CD8-positive, alpha-beta memory T cell (primary cell): ENCODE data around the gene RALGPS2. TPM values are rescaled to one million over a fixed set of nuclear protein-coding genes. Genes with fewer than 3 reads are reported as not detected.

ENCODE experiments used
- CTCF ChIA-PET: fragments of 350-600 bp; sonication (Branson Sonifier 250); formaldehyde crosslinking; loops from one replicate; lab custom pipeline; 2021; ENCODE audit warnings: antibody characterized with exemption; lab: Charles Lee
- POLR2A ChIA-PET: fragments of 350-600 bp; sonication (Branson Sonifier 250); formaldehyde crosslinking; loops from one replicate; lab custom pipeline; 2021; ENCODE audit warnings: antibody characterized with exemption; lab: Charles Lee
- DNase-seq, 5 donors: peaks; one replicate each; pipeline versions ENCODE4 v3.0.0 to v3.0.0-alpha.2; 2020 to 2022; ENCODE audit warnings: mixed read lengths in 1 of 5
- H3K27ac ChIP-seq: one replicate; pipeline ENCODE4 v1.7.0; 2013; ENCODE audit warnings: low read depth, mild to moderate bottlenecking, low read length, moderate library complexity
- H3K27me3 ChIP-seq: 2 replicates; pipeline ENCODE4 v1.7.0; 2013; ENCODE audit warnings: low read length, mild to moderate bottlenecking; ENCODE audit not compliant: insufficient read depth, poor library complexity, severe bottlenecking
- H3K36me3 ChIP-seq: 2 replicates; pipeline ENCODE4 v1.7.0; 2013; ENCODE audit warnings: mild to moderate bottlenecking, low read length, moderate library complexity; ENCODE audit not compliant: insufficient read depth
- H3K4me1 ChIP-seq: 2 replicates; pipeline ENCODE4 v1.7.0; 2013; ENCODE audit warnings: mild to moderate bottlenecking, low read length, moderate library complexity; ENCODE audit not compliant: insufficient read depth
- H3K4me3 ChIP-seq: 2 replicates; pipeline ENCODE4 v1.7.0; 2013; ENCODE audit warnings: mild to moderate bottlenecking, low read length
- H3K9me3 ChIP-seq: 2 replicates; pipeline ENCODE4 v1.7.0; 2013; ENCODE audit warnings: mild to moderate bottlenecking, low read length
- H3K27ac Mint-ChIP-seq, 8 donors: one replicate each; pipeline ENCODE4 v1.8.0; 2020 to 2021; ENCODE audit warnings: mixed read lengths in 8 of 8, mild to moderate bottlenecking in 6 of 8, inconsistent platforms in 3 of 8, moderate library complexity in 3 of 8
- H3K27me3 Mint-ChIP-seq, 2 donors: one replicate each; pipeline ENCODE4 v1.8.0; 2020 to 2021; ENCODE audit warnings: mixed read lengths in 2 of 2, mild to moderate bottlenecking in 1 of 2, moderate library complexity in 1 of 2
- H3K36me3 Mint-ChIP-seq, 3 donors: one replicate each; pipeline ENCODE4 v1.8.0; 2020 to 2021; ENCODE audit warnings: mixed read lengths in 3 of 3, inconsistent platforms in 1 of 3, mild to moderate bottlenecking in 1 of 3
- H3K4me1 Mint-ChIP-seq, 3 donors: one replicate each; pipeline ENCODE4 v1.8.0; 2020 to 2021; ENCODE audit warnings: mixed read lengths in 3 of 3, inconsistent platforms in 1 of 3, mild to moderate bottlenecking in 1 of 3
- H3K4me3 Mint-ChIP-seq, 7 donors: one replicate each; pipeline ENCODE4 v1.8.0; 2020 to 2021; ENCODE audit warnings: mixed read lengths in 7 of 7, mild to moderate bottlenecking in 6 of 7, moderate library complexity in 4 of 7, inconsistent platforms in 2 of 7
- H3K9me3 Mint-ChIP-seq, 5 donors: one replicate each; pipeline ENCODE4 v1.8.0; 2020 to 2022; ENCODE audit warnings: mixed read lengths in 5 of 5, mild to moderate bottlenecking in 3 of 5, moderate library complexity in 2 of 5, inconsistent platforms in 1 of 5
- polyA plus RNA-seq: library from polyadenylated mRNA; unstranded; fragments of 300-500 nt; fragmentation: Illumina TruSeq; gene quantifications from one replicate; pipeline ENCODE4 v1.2.3, GENCODE V29; 2021
- total RNA-seq, 2 experiments: library from RNA; stranded (reverse); gene quantifications; one replicate each; pipeline ENCODE4 v1.2.3, GENCODE V29; 2021

RALGPS2 gene
- total and polyA plus RNA-seq, 3 experiments from 2014 or later, result 1.8 to 4.1 (median 2.1) TPM

DNA sequence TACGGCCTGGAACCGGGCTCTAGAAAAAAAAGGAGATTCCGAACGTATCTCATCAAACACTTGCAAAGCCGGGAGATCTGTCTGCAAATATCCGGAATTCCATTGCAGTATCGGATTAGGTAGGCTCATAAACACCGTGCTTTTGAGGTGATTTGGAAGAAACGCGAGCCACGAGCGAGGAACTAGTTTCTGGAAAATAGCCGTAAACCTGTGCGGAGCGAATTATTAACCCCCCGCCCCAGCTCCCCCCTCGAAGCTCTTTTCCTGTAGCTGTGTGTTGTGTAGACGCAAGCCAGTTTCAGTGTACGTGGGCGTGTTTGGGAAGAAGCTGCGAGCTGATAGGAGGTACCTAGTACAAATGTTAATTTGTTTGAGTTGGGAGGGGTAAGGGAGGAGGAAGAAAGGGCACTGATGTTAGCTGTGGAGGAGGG, 1.1 kb downstream of the RALGPS2 start:
- CTCF ChIA-PET, result interaction anchor here (0.7 kb wide), 2 partner anchors 183 to 1376 kb away, joined by 3 read pairs; no protein-coding TSS in a partner anchor
- Mint-ChIP-seq H3K36me3 (peaks cover 0 to 4% (median 0%) of the 10 kb centered on the region in 3 donors), H3K27ac (peak overlapping the region in 7 of 8 donors; percentile 25 to 88 (median 73)), H3K4me1 (peaks cover 18 to 26% (median 22%) of the 10 kb centered on the region in 3 donors), H3K4me3 (peak overlapping the region; percentile 84 to 93 (median 90)), H3K27me3 (peaks cover 18 to 59% of the 10 kb centered on the region in 2 donors), H3K9me3 (peaks cover 0 to 6% (median 0%) of the 10 kb centered on the region in 5 donors)
- peak overlapping the region; percentile 56 for H3K27ac ChIP-seq
- H3K9me3 ChIP-seq, result no peaks in the 10 kb centered on the region
- peak in 4 of 5 donors; percentile 14 to 71 (median 56) for DNase-seq
- peak overlapping the region; percentile 66 for H3K4me3 ChIP-seq
- POLR2A ChIA-PET, result interaction anchor here (0.6 kb wide), 1 partner anchor 1777 kb away, joined by 3 read pairs; no protein-coding TSS in a partner anchor
- H3K36me3 ChIP-seq, result no peaks in the 10 kb centered on the region
- H3K27me3 ChIP-seq, result no peaks in the 10 kb centered on the region
- peaks cover 8% of the 10 kb centered on the region for H3K4me1 ChIP-seq

DNA sequence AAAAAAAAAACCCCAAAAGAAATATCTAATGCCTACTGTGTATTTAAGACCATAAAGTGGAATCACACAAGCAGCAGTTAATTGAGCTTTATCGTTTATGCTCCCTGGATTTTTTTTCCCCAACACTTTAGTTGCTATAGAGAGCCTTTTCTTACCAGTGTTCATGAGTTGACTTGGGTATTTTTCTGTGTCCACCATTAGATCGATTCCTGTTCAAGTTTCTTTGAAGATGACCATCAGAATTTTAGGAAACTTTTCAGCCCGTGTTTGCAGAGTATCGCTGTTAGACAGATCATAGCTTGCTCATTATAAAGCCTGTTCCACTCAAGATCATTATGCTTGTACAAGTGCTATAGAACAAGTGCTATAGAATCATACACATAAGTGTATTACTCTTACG, 1.5 kb downstream of the RALGPS2 start:
- Mint-ChIP-seq H3K9me3 (peaks cover 0 to 6% (median under 1%) of the 10 kb centered on the region in 5 donors), H3K27me3 (peaks cover 18 to 62% of the 10 kb centered on the region in 2 donors), H3K36me3 (peaks cover 0 to 4% (median 1%) of the 10 kb centered on the region in 3 donors), H3K27ac (peak overlapping the region in 7 of 8 donors; percentile 25 to 88 (median 73)), H3K4me3 (peak overlapping the region; percentile 84 to 93 (median 90)), H3K4me1 (peaks cover 18 to 26% (median 22%) of the 10 kb centered on the region in 3 donors)
- DNase-seq, result no peak
- no peaks in the 10 kb centered on the region for H3K36me3 ChIP-seq
- no peaks in the 10 kb centered on the region for H3K9me3 ChIP-seq
- ChIA-PET CTCF (interaction anchor here (0.7 kb wide), 2 partner anchors 183 to 1376 kb away, joined by 3 read pairs; no protein-coding TSS in a partner anchor), POLR2A (interaction anchor here (0.6 kb wide), 1 partner anchor 1776 kb away, joined by 3 read pairs; no protein-coding TSS in a partner anchor)
- peak overlapping the region; percentile 66 for H3K4me3 ChIP-seq
- peak overlapping the region; percentile 17 for H3K27ac ChIP-seq
- peaks cover 8% of the 10 kb centered on the region for H3K4me1 ChIP-seq
- no peaks in the 10 kb centered on the region for H3K27me3 ChIP-seq

DNA sequence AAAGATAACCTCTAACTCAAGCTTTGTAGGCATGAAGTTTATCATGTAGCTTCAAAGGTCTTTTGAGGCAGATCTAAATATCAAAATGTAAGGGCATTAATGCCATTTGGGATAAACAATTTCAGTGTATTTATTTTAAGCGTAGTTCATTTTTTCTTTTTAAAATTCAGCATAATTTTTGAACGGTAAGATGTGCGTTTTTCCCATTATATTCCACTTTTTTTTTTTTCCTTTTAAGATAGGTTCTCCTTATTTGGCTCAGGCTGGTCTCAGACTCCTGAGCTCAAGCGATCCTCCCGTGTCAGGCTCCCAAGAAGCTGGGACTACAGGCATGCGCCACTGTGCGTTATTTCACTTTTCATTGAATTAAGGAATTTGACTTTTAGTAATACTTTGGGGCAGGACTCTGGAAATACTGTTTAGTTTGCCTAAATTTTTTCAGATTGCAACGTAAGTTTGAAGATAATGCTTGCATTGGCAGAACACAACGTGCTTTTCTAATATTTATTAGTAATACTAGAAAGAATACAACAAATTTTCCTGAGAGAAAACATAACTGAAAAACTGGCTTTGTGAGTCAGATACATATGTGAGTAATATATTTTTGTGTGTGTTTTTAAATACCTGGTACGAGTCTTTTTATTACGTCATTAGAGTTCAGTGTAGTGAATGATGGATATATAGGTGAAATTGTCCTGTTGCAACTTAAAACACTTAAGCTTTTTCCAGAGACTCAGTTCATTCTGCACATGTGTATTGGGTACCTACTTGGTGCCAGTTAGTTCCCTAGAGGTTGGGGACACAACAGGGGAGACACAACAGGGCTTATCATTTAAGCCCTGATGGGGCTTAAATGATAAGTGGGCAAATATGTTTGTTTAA, 2.2 kb downstream of the RALGPS2 start:
- Histone ChIP-seq H3K27me3 (no peaks in the 10 kb centered on the region), H3K27ac (peak overlapping the region; percentile 17), H3K4me1 (peaks cover 8% of the 10 kb centered on the region), H3K9me3 (no peaks in the 10 kb centered on the region), H3K36me3 (no peaks in the 10 kb centered on the region), H3K4me3 (no peak overlapping the region)
- no peak for DNase-seq
- Mint-ChIP-seq H3K4me1 (peaks cover 18 to 26% (median 22%) of the 10 kb centered on the region in 3 donors), H3K27me3 (peaks cover 18 to 63% of the 10 kb centered on the region in 2 donors), H3K27ac (peak overlapping the region in 2 of 8 donors; percentile 25 to 88), H3K4me3 (peak overlapping the region in 5 of 7 donors; percentile 50 to 93 (median 88)), H3K36me3 (peaks cover 1 to 6% (median 4%) of the 10 kb centered on the region in 3 donors), H3K9me3 (peaks cover 0 to 8% (median 2%) of the 10 kb centered on the region in 5 donors)
- POLR2A ChIA-PET, result no interaction called here
- CTCF ChIA-PET, result no interaction called here

DNA sequence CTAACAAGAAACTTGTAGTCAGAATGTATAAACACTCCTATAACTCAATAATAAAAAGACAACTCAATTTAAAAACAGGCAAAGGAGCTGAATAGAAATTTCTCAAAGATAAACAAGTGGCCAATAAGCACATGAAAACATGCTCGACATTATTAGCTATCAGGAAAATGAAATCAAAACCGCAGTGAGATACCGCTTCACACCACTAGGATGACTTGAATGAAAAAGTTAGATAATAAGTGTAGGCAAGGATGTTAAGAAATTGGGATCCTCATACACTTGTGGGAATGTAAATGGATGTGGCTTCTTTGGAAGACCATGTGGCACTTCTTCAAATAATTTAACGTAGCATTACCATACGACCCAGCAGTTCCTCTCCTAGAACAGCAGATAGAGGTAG, 8.9 kb downstream of the RALGPS2 start:
- ChIA-PET CTCF (no interaction called here), POLR2A (no interaction called here)
- H3K27me3 ChIP-seq, result no peaks in the 10 kb centered on the region
- no peak overlapping the region for H3K4me3 Mint-ChIP-seq
- H3K9me3 ChIP-seq, result no peaks in the 10 kb centered on the region
- H3K27me3 Mint-ChIP-seq, result peaks cover 6 to 24% of the 10 kb centered on the region in 2 donors
- DNase-seq, result no peak
- no peak overlapping the region for H3K27ac ChIP-seq
- H3K4me1 ChIP-seq, result no peaks in the 10 kb centered on the region
- no peak overlapping the region for H3K4me3 ChIP-seq
- peaks cover 0 to 6% (median 3%) of the 10 kb centered on the region in 3 donors for H3K36me3 Mint-ChIP-seq
- H3K9me3 Mint-ChIP-seq, result peaks cover 2 to 11% (median 6%) of the 10 kb centered on the region in 5 donors
- no peak overlapping the region for H3K27ac Mint-ChIP-seq
- H3K4me1 Mint-ChIP-seq, result no peaks in the 10 kb centered on the region
- H3K36me3 ChIP-seq, result no peaks in the 10 kb centered on the region

DNA sequence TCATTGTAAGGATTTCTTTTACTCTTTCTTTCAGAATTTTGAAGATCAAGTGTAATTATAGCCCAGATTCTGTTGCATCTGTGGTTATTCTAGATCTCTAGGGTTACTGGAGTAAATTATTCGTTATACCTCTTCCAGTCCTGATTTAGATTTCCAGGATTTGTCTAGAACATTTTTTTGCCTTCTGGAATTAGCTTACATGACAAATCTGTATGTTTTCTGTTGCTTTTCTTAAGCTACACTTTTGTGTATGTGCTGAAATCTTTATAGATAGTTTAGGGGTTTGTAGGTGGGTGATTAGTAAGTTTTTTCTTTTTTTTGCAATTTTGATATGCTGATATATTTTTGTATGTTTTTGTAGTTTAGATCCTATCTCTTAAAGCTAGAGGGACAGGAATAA, 13.7 kb downstream of the RALGPS2 start:
- DNase-seq, result no peak
- Mint-ChIP-seq H3K27ac (no peak overlapping the region), H3K4me1 (no peaks in the 10 kb centered on the region), H3K36me3 (peaks cover 0 to 8% (median 4%) of the 10 kb centered on the region in 3 donors), H3K9me3 (peaks cover 2 to 4% (median 3%) of the 10 kb centered on the region in 5 donors), H3K27me3 (peaks cover 6 to 25% of the 10 kb centered on the region in 2 donors), H3K4me3 (no peak overlapping the region)
- no peak overlapping the region for H3K27ac ChIP-seq
- H3K27me3 ChIP-seq, result no peaks in the 10 kb centered on the region
- ChIA-PET POLR2A (no interaction called here), CTCF (no interaction called here)
- no peaks in the 10 kb centered on the region for H3K4me1 ChIP-seq
- no peaks in the 10 kb centered on the region for H3K36me3 ChIP-seq
- H3K9me3 ChIP-seq, result no peaks in the 10 kb centered on the region
- no peak overlapping the region for H3K4me3 ChIP-seq

DNA sequence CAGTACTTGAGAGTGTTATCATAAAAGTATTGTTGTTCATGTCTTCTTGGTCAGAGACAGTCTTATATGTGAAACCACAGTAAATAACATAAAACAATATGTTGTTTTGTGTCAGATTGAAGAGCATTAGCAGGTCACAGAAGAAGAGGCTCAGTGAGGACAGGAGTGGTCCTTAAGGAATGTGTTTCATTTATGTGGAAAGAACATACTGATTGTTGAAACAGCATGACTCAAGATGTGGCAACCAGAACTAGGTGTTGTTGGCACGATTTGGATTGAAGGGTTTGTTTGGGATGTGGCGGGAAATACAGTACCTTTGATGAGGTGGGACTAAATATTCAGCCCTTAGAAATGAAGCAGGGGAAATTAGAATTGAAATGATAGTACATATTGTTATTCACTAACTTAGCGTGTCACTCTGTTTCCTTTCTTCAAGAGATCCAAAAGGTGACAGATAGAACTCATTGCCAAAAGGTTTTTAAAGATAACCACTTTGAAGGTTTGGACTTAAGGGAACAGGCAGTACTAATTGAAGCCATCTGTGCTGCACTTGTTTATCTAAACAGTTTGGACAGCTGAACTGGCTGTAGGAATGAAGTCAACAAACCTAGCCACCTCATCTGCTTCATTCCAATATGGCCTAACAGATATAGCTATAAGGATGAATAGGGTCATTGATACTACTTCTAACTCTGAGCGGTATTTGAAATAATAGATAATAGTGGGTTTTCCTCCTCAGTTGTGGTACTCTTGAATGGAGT, 14.4 kb downstream of the RALGPS2 start:
- no peaks in the 10 kb centered on the region for H3K36me3 ChIP-seq
- H3K36me3 Mint-ChIP-seq, result peaks cover 0 to 13% (median 4%) of the 10 kb centered on the region in 3 donors
- H3K27me3 Mint-ChIP-seq, result peaks cover 6 to 25% of the 10 kb centered on the region in 2 donors
- no peaks in the 10 kb centered on the region for H3K4me1 Mint-ChIP-seq
- peaks cover 2 to 4% (median 3%) of the 10 kb centered on the region in 5 donors for H3K9me3 Mint-ChIP-seq
- CTCF ChIA-PET, result no interaction called here
- no peak overlapping the region for H3K4me3 Mint-ChIP-seq
- no peak overlapping the region for H3K4me3 ChIP-seq
- no peak overlapping the region for H3K27ac Mint-ChIP-seq
- POLR2A ChIA-PET, result no interaction called here
- no peaks in the 10 kb centered on the region for H3K9me3 ChIP-seq
- no peak for DNase-seq
- H3K27me3 ChIP-seq, result no peaks in the 10 kb centered on the region
- H3K4me1 ChIP-seq, result no peaks in the 10 kb centered on the region
- no peak overlapping the region for H3K27ac ChIP-seq

DNA sequence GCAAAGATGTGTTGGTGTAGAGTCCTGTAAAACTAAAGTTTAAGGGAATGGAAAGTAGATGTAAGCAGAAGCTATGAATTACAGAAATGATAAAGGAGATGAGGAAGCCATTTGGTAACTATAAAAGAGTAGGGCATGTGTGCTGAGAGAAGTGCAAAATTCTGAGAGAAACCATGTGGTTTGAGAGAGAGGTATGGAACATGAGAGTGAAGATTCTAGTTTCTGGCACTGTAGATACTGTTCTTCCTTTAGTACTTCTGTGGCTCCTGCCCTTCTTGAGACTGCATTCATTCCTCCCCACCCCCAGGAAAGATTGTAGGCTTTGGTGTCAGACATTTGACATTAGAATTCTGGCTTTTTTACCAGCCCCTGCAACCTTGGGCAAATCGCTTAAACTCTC, 15.4 kb downstream of the RALGPS2 start:
- ChIA-PET POLR2A (no interaction called here), CTCF (no interaction called here)
- no peaks in the 10 kb centered on the region for H3K4me1 ChIP-seq
- H3K9me3 Mint-ChIP-seq, result peaks cover 0 to 4% (median 2%) of the 10 kb centered on the region in 5 donors
- no peaks in the 10 kb centered on the region for H3K9me3 ChIP-seq
- no peak overlapping the region for H3K27ac ChIP-seq
- no peaks in the 10 kb centered on the region for H3K4me1 Mint-ChIP-seq
- H3K36me3 ChIP-seq, result no peaks in the 10 kb centered on the region
- H3K4me3 ChIP-seq, result no peak overlapping the region
- no peak for DNase-seq
- peaks cover 0 to 13% (median 4%) of the 10 kb centered on the region in 3 donors for H3K36me3 Mint-ChIP-seq
- H3K27ac Mint-ChIP-seq, result no peak overlapping the region
- no peak overlapping the region for H3K4me3 Mint-ChIP-seq
- peaks cover 6 to 23% of the 10 kb centered on the region in 2 donors for H3K27me3 Mint-ChIP-seq
- H3K27me3 ChIP-seq, result no peaks in the 10 kb centered on the region
